GM19025 (cell line): ENCODE results near the gene ACSL1.

Source experiments
- ATAC-seq: cut with Tn5 transposase; IDR thresholded peaks from one replicate; pipeline ENCODE4 v1.9.1; 2021; ENCODE audit warnings: mild to moderate bottlenecking, low read depth, moderate library complexity; ENCODE audit not compliant: unreplicated experiment

ACSL1 gene

GRCh38 chr4:184732126-184732525, 93.6 kb downstream of the ACSL1 start:
- no peak for ATAC-seq

DNA sequence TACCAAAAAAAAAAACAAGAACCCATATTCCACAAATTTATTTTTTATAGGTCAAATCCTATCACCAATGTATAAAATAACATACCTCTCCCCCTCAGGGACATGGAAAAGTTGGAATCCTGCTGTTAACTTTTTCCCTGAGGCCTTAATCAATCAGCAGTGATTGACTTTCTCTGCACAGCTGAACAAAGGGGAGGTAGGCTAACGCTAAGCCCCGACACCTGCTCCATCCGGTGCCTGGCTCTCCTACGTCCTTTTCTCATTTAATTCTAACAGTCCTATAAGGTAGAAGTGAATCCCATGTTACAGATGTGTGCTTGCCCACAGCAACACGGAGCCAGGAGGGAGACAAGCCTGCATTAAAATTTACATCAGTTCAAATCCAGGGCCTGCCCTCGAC, 94.7 kb downstream of the ACSL1 start:
- no peak for ATAC-seq

DNA sequence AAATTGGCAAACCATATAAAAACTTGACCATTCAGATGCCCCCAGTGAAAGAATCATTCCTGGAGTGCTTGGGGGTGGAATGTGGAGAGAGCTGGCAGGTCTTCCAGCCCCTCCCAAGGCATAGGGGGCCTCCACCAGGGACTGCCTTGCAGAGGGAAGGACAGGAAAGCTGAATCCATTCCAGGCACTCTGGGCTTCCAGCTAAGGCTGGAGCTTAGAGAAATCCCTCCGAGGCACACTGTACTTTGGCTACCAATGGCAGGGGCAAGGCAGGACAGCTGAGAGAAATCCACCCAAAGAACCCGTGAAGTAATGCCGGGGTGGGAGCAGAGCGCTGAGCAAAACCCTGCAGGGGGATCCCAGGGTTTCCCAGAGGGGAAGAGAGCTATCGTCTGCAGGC, 95.8 kb downstream of the ACSL1 start:
- no peak for ATAC-seq

DNA sequence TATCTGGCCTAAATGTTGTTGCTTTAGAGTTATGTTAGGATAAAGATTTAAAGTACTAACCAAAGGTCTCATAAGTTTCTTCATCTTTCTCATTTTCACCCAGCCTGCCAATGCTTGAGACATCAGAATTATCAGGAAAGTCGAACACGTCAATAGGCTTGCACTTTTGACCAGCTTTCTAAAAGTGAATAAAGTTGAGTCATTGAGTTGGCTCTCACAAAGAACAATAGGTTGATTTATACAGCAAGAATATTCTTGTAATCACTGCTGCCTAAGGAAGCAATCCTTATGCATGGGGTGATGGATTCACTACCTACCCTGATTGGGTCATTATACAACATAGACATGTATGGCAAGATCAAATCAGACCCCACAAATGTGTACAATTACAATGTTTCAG, 96.9 kb downstream of the ACSL1 start:
- ATAC-seq = no peak

DNA sequence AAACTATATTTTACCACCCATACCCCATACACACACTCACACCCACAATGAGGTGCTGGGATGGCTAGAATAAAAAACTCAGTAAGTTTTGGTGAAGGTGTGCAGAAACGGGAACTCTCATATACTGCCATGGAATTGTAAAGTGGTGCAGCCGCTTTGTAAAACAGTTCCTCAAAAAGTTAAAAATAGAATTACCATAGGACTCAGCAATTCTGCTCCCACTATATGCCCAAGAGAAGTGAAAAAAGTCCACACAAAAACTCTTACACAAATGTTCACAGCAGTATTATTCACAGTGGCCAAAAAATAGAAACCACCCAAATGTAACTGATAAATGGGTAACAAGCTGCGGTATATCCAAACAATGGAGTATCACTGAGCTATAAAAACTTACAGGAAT, 98.3 kb downstream of the ACSL1 start:
- ATAC-seq = no peak

GRCh38 chr4:184722798-184723197, 103.0 kb downstream of the ACSL1 start:
- no peak for ATAC-seq

- no peak for ATAC-seq
These were observed 104.5 kb downstream of the ACSL1 start for GRCh38 chr4:184721254-184721653.

DNA sequence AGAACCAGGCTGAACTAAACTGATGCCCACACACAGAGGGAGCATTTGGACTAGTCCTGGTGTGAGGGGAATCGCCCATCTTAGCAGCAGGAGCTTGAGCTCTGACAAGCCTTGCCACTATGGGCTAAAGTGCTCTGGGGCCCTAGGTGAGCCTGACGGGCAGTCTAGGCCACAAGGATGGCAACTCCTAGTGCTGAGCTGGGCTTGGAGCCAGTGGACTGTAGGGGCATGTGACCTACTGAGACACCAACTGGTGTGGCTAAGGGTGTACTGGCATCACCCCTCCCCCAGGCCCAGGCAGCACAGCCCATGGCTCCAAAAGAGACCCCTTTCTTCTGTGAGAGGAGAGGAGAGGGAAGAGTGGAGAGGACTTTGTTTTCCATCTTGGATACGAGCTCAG, 106.4 kb downstream of the ACSL1 start:
- no peak for ATAC-seq

- ATAC-seq = no peak
These were observed 110.2 kb downstream of the ACSL1 start for GRCh38 chr4:184715526-184715925.

DNA sequence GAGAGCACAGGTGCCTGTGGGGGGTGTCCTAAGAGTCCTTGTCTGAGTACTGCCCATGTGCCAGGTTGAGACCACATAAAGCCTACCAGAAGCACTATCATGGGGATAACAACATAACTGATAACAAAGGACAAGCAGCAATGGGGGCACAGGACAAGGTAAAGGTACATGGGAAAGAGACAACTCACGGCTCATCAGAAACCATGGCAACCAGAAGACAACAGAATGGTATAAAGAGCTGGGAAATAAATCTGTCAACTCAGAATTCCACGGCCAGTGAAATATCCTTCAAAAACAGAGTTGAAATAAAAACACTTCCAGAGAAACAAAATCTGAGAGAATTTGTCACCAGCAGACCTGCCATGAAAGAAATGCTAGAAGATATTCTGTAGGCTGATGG, 111.9 kb downstream of the ACSL1 start:
- ATAC-seq = no peak

- no peak for ATAC-seq
These were observed 113.4 kb downstream of the ACSL1 start for GRCh38 chr4:184712322-184712721.

DNA sequence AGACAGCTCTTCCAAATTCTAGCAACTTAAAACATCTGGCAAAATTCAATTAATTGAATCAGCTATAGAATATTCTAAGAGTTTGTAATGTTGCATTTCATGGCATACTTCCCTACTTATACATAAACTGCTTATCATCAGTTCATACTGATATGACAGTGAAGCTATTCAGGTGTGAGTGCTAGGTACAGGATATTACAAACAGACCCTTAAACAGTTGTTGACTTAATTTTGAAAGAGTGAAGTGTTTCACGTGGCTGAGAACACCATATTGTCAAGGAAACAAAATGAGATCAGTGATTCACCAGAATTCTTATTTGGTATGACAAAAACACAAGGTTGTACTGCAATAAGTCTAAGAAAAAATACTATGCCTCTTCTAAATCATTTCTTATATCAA, 119.3 kb downstream of the ACSL1 start:
- ATAC-seq = no peak

DNA sequence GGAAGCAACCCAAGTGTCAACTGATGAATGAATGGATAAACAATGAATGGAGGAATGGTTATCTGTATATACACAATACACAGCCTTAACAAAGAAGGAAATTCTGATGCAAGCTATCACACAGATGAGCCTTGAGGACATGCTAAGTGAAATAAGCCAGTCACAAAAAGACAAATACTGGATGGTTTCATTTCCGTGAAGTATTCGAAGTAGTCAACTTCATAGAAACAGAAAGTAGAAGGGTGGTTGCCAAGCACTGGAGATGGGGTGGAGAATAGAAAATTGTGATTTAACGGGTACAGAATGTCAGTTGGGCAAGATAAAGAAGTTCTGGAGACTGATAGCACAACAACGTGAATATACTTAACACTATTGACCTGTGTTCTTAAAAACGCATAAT, 120.1 kb downstream of the ACSL1 start:
- ATAC-seq = no peak
